SK-N-SH treated with all-trans-retinoic acid at 6 μM for 48 hours (cell line): ENCODE results near the gene HTR4.

ENCODE experiments used
- ARNTL ChIP-seq: fragments of 450-650 bp; formaldehyde crosslinking; IDR thresholded peaks from 2 replicates; pipeline ENCODE4 v1.5.0; 2020; ENCODE audit warnings: low read depth, mild to moderate bottlenecking, moderate library complexity, borderline replicate concordance
- BACH2 ChIP-seq: fragments of 250-450 bp; sonication (Bioruptor Pico); IDR thresholded peaks from 2 replicates; pipeline ENCODE4 v1.9.0; 2021; ENCODE audit warnings: mild to moderate bottlenecking, borderline replicate concordance
- CSRNP3 ChIP-seq: fragments of 250-450 bp; sonication (Bioruptor Pico); IDR thresholded peaks from 2 replicates; pipeline ENCODE4 v1.5.1; 2021; ENCODE audit warnings: mild to moderate bottlenecking, moderate library complexity
- ESRRG ChIP-seq: fragments of 250-450 bp; sonication (Bioruptor Pico); IDR thresholded peaks from 2 replicates; pipeline ENCODE4 v1.6.1; 2021; ENCODE audit warnings: mild to moderate bottlenecking
- PATZ1 ChIP-seq: fragments of 250-450 bp; sonication (Bioruptor Pico); IDR thresholded peaks from 2 replicates; pipeline ENCODE4 v1.8.0; 2020; ENCODE audit warnings: mild to moderate bottlenecking, moderate library complexity, borderline replicate concordance
- POU6F1 ChIP-seq: fragments of 250-450 bp; sonication (Bioruptor Pico); IDR thresholded peaks from 2 replicates; pipeline ENCODE4 v1.8.0; 2021; ENCODE audit warnings: low read depth, mild to moderate bottlenecking, moderate library complexity, borderline replicate concordance
- PPARA ChIP-seq: fragments of 250-450 bp; sonication (Bioruptor Pico); IDR thresholded peaks from 2 replicates; pipeline ENCODE4 v1.5.0; 2020; ENCODE audit warnings: mild to moderate bottlenecking, borderline replicate concordance
- RARB ChIP-seq: fragments of 250-450 bp; sonication (Bioruptor Pico); IDR thresholded peaks from 2 replicates; pipeline ENCODE4 v1.8.0; 2021; ENCODE audit warnings: mild to moderate bottlenecking, moderate library complexity
- ZC3H10 ChIP-seq: fragments of 250-450 bp; sonication (Bioruptor Pico); IDR thresholded peaks from 2 replicates; pipeline ENCODE4 v1.5.1; 2021; ENCODE audit warnings: mild to moderate bottlenecking, moderate library complexity
- ZFP3 ChIP-seq: fragments of 250-450 bp; sonication (Bioruptor Pico); IDR thresholded peaks from 2 replicates; pipeline ENCODE4 v1.5.0; 2020; ENCODE audit warnings: mild to moderate bottlenecking, moderate library complexity
- ZFP30 ChIP-seq: fragments of 450-650 bp; formaldehyde crosslinking; IDR thresholded peaks from 2 replicates; pipeline ENCODE4 v1.5.0; 2022; ENCODE audit warnings: mild to moderate bottlenecking, moderate library complexity
- ZNF565 ChIP-seq: fragments of 450-650 bp; formaldehyde crosslinking; conservative IDR thresholded peaks from 2 replicates; pipeline ENCODE4 v1.5.0; 2020; ENCODE audit warnings: low read depth, mild to moderate bottlenecking, moderate library complexity

- TF ChIP-seq ZFP3 (CRISPR knock-in tag) (no peak), ZFP30 (CRISPR knock-in tag) (no peak), PPARA (no peak), RARB (CRISPR knock-in tag) (no peak), PATZ1 (CRISPR knock-in tag) (no peak), BACH2 (CRISPR knock-in tag) (no peak), ARNTL (CRISPR knock-in tag) (no peak), POU6F1 (no peak), ZC3H10 (no peak), ESRRG (CRISPR knock-in tag) (no peak), CSRNP3 (no peak), ZNF565 (no peak)
These were observed 8.8 kb downstream of the HTR4 start for GRCh38 chr5:148645527-148645926.
